ENCODE measurements around the gene FAM43B.

Gene FAM43B

GRCh38 chr1:20552728-20553445, 514 bp downstream of the FAM43B start:
- no peak for DNase-seq

- no peak for DNase-seq
Measured at GRCh38 chr1:20555025-20555757, 2.8 kb downstream of the FAM43B start.

- no peak for DNase-seq
Measured at GRCh38 chr1:20555758-20556120, 3.4 kb downstream of the FAM43B start.

GRCh38 chr1:20558191-20558590, 5.8 kb downstream of the FAM43B start:
- no peak for DNase-seq

- DNase-seq, result no peak
Measured at GRCh38 chr1:20560966-20561365, 8.6 kb downstream of the FAM43B start.

GRCh38 chr1:20565234-20565633, 12.9 kb downstream of the FAM43B start:
- no peak for DNase-seq

GRCh38 chr1:20569523-20570098, 17.2 kb downstream of the FAM43B start:
- DNase-seq, result no peak

GRCh38 chr1:20571427-20571826, 19.1 kb downstream of the FAM43B start:
- no peak for DNase-seq

GRCh38 chr1:20573987-20574386, 21.6 kb downstream of the FAM43B start:
- DNase-seq, result no peak

GRCh38 chr1:20574686-20575540, 22.5 kb downstream of the FAM43B start:
- DNase-seq, result peak; percentile 61

- DNase-seq, result no peak
Measured at GRCh38 chr1:20575541-20576336, 23.4 kb downstream of the FAM43B start.

GRCh38 chr1:20578062-20578461, 25.7 kb downstream of the FAM43B start:
- no peak for DNase-seq

- DNase-seq, result no peak
Measured at GRCh38 chr1:20578721-20579395, 26.5 kb downstream of the FAM43B start.

GRCh38 chr1:20584890-20585289, 32.5 kb downstream of the FAM43B start:
- DNase-seq, result no peak

- DNase-seq, result no peak
Measured at GRCh38 chr1:20586953-20587660, 34.7 kb downstream of the FAM43B start.

GRCh38 chr1:20587661-20588053, 35.3 kb downstream of the FAM43B start:
- no peak for DNase-seq

GRCh38 chr1:20588634-20589225, 36.4 kb downstream of the FAM43B start, which contains the start of gene CDA:
Gene CDA, plus strand, starts transcription at chr1:20589097. Its CDS starts 33 bp downstream, at chr1:20589130.
- DNase-seq, result no peak

GRCh38 chr1:20589331-20590278, 37.2 kb downstream of the FAM43B start:
- DNase-seq, result no peak

GRCh38 chr1:20590306-20590777, 38.0 kb downstream of the FAM43B start:
- DNase-seq, result peak; percentile 15

All from NCI-H1436 (cell line).